ENCODE measurements around the gene KAZN. TPM values are rescaled to one million over a fixed set of nuclear protein-coding genes. Genes with fewer than 3 reads are reported as not detected.

KAZN gene
- total RNA-seq, 1 donor from 2014 or later, result 9.6 TPM

DNA sequence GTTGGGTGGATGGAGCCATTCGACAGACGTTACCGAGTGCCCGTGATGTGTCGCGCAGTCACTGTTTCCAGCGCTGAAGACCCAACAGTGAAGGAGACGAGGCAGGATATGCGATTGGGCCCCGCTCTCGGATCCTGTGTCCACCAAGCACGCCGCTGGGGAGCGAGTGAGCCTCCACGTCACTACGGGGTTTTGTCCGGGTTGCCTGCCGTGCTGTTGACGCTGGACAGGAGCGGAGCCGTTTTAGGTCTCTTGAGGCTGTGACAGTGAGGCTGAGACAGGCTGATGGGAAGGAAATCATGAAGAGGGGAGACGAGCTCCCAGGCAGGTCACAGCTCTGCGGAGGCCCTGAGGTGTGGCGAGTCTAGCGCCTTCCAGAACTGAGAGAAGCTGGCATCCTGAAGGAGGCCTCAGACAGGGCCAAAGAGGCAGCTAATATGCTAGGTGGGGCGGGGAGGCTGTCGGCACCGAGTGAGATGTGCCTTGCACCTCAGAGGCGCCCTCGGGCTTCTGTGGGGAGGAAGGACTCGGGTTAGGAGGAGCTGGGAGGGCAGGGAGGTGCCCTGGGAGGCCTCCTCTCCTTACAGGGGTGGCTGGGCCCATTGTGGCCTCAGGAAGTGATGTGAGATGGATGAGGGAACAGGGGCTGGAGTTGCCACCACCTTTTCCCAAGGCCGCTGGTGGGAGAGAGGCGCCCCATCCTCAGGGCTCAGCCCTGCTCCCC lies 359.1 kb downstream of the KAZN start:
- DNase-seq, result no peak

- DNase-seq, result no peak
These were observed 360.0 kb downstream of the KAZN start for GRCh38 chr1:14958249-14959058.

GRCh38 chr1:14959059-14959694 lies 360.7 kb downstream of the KAZN start:
- no peak for DNase-seq

- no peak for DNase-seq
These were observed 363.3 kb downstream of the KAZN start for GRCh38 chr1:14961661-14962267.

DNA sequence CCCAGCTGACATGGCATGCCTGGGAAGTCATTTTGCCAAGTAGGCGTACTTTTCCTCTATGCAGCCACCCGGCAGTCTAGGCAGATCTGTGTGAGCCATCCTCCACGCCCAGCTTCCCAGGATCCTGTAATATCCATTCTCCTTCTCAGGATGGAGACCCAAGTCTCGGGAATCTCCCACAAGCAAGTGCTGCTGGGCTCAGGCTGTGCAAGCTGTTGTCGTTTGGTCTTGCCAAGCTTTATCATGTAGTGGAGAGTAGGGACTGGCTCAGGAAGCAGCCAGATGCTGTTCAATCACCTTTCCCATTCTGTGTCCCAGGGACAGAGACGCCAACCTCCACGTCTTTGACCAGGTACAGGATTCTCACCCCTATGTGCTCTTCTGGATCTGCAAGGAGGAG lies 363.9 kb downstream of the KAZN start:
- DNase-seq, result no peak

GRCh38 chr1:14963791-14964710 lies 365.6 kb downstream of the KAZN start:
- peak; percentile 78 for DNase-seq

DNA sequence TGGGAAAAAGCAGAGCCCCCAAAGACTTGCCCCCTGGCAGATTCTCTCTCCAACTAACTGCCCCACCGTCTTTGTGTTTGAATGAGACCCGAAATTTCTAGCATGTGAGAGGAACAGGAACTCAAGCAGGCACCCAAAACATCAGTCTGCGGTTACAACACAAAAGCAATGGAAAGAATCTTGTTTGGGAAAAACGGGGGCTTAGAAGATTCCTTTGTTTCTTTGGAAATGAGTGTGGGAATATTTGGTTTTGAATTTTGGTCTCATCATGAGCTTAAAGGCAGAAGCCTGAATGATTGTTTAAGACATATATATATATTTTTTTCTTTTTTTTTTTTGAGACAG lies 366.2 kb downstream of the KAZN start:
- peak; percentile 78 for DNase-seq

DNA sequence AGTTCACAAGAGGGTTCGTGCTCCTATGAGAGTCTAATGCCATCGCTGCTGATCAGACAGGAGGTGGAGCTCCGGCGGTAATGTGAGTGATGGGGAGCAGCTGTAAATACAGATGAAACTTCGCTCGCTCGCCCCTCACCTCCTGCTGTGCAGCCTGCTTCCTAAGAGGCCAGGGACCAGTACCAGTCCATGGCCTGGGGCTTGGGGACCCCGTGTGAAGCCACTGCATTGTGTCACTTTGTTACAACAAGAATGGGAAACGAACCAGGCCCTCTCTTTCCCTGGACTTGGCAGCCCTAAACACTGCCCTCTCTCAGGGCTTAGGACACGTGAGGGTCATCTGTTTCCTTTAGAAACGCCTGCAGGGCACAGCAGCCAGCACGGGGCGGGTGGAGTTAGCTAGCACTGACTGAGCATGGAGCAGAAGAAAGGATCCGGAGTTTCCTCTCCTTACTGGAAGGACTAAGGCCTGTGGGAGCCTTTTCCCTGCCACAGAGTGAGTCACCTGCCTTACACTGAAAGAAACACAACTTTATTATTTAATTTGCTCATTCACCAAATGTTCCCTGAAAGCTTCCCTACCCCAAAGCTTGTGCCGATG lies 369.9 kb downstream of the KAZN start:
- DNase-seq, result peak; percentile 36

DNA sequence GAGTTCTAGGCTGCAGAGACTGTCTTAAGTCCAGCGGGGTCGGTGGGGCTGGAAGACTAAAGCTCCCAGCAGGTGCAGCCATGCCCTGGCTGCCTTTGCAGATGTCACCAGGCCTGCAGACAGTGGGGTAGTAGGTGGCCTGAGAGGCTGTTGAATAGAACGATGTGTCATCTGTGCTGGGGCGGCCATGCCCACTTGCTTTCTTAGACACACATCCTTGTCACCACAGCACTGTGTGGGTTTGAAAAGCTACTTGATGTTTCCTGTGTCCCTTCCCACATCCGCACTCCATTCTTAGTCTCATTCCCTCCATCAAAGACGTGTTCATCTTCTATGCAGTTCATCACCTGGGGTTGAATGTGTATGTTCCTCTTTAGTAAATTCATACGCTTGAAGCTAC lies 370.5 kb downstream of the KAZN start:
- DNase-seq, result no peak

- peak; percentile 78 for DNase-seq
These were observed 371.8 kb downstream of the KAZN start for GRCh38 chr1:14970115-14970798.

- DNase-seq, result no peak
These were observed 372.3 kb downstream of the KAZN start for GRCh38 chr1:14970799-14971141.

DNA sequence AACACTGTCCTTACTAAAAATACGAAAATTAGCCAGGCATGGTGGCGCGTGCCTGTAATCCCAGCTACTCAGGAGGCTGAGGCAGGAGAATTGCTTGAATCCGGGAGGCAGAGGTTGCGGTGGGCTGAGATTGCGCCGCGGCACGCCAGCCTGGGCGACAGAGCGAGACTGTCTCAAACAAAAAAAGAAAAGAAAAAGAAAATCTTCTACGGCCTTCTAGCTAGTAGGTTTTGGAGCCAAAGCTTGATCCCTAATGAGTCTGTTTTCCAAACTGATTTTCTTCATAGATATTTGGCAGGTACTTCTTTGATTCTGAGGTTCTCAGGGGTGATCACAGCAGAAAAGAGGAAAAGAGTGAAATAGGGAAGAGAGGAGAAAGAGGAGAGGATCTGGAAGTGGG lies 372.7 kb downstream of the KAZN start:
- no peak for DNase-seq

GRCh38 chr1:14972107-14972506 lies 373.6 kb downstream of the KAZN start:
- DNase-seq, result no peak

DNA sequence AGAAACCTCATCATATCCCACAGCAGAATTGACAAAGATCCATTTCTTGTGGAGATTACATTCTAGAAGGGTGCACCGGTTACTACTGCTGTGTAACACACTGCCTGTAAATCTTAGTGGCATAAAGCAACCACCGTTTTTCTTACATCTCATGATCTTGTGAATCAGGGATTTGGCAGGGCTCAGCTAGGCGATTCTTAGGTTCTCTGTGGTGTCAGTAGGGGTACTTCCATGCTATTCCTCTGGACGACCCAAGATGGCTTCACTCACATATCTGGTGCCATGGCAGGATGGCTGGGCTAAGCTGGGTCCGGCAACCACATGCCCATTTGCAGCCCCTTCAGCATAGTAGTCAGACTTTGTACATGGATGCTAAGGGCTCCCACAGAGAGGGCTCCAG lies 375.3 kb downstream of the KAZN start:
- no peak for DNase-seq

DNA sequence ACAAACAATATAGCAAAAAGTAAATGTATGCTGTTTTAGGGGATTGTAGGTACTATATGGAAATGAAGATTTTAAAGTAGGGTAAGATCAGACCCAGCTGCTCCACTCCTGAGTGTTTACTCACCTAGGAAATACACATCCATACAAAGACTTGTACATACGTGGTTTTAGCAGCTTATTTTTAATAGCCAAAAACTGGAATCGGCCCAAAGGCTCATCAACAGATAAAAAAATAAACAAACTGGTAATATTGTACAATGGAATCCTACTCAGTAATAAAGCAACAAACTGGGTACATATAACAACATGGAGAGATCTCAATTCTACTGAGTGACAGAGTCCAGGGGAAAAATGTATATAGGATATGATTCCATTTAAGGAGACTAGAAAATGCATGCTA lies 375.9 kb downstream of the KAZN start:
- DNase-seq, result no peak

DNA sequence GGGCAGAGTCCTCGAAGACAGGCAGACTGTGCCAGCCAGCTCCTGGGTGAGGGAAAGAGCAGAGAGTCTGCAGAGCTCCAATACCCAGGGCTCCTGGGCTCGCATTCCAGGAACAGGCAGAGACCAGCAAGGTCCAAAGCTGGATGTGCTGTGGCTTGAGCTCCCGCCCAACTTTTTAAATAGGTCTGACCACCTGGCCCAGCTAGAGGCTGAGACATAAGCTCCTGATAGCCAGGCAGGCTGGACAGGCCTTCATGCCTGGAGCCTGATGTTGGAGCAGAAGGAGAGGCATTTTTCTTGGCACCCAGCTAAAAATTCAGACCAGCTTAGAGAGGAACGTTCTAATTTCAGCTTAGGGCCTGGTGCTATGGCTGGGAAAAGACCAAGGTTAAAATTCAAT lies 376.6 kb downstream of the KAZN start:
- no peak for DNase-seq

- no peak for DNase-seq
These were observed 377.8 kb downstream of the KAZN start for GRCh38 chr1:14976256-14976655.

DNA sequence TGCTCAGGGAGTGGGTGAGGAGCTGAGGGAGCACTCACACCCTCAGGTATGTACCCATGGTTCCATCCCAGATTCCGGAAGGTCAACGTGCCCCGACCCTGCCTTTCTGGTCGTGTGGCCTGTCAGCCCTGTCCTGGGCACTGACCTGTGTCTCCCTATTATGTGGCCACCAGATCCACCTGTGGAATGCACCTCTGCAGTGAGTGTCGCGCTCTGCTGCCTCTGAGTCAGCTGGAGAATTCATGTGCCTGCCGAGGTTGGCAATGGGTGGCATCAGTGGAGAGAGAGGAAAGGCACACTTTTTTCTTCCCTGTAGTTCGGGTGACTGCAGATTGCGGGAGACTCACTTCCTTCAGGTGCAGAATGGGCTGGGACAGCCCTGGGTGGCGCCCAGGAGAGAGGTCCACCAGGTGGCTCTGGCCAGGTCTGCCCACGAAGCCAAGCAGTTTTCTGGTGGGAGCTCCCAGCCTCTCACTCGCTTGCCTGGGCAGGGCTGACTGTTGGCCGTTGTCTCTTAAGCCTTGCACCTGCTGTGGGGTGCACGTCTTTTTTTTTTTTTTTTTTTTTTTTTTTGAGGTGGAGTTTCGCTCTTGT lies 378.9 kb downstream of the KAZN start:
- DNase-seq, result no peak

- DNase-seq, result no peak
These were observed 382.2 kb downstream of the KAZN start for GRCh38 chr1:14980621-14981218.

GRCh38 chr1:14982029-14982428 lies 383.5 kb downstream of the KAZN start:
- no peak for DNase-seq

All from skin of body (tissue), 2 donors.